GM18511 (cell line): ENCODE results near the gene SPDYE18.
"Not testable (repeated sequence)": the region's sequence is repeated elsewhere in the genome, so short reads cannot be mapped to it uniquely, and the experiment has no call there.

ENCODE experiments used
- ATAC-seq: cut with Tn5 transposase; IDR thresholded peaks from one replicate; pipeline ENCODE4 v1.9.1; 2021; ENCODE audit warnings: mild to moderate bottlenecking, moderate library complexity; ENCODE audit not compliant: unreplicated experiment

Gene SPDYE18

GRCh38 chr7:77062557-77062956, at the start of gene SPDYE18:
SPDYE18 (minus strand) TSS chr7:77062558; CDS start chr7:77060512, 2,046 bp downstream.
- not testable (repeated sequence) for ATAC-seq

GRCh38 chr7:77108362-77108761, 46.0 kb upstream of the SPDYE18 start:
- not testable (repeated sequence) for ATAC-seq

GRCh38 chr7:77107659-77108058, 45.3 kb upstream of the SPDYE18 start:
- ATAC-seq, result not testable (repeated sequence)

- not testable (repeated sequence) for ATAC-seq
Measured at GRCh38 chr7:77105904-77106303, 43.5 kb upstream of the SPDYE18 start.

- ATAC-seq, result not testable (repeated sequence)
Measured at GRCh38 chr7:77102671-77103070, 40.3 kb upstream of the SPDYE18 start.

- not testable (repeated sequence) for ATAC-seq
Measured at GRCh38 chr7:77101187-77101586, 38.8 kb upstream of the SPDYE18 start.

- ATAC-seq, result not testable (repeated sequence)
Measured at GRCh38 chr7:77100501-77100900, 38.1 kb upstream of the SPDYE18 start.

- ATAC-seq, result not testable (repeated sequence)
Measured at GRCh38 chr7:77092301-77092700, 29.9 kb upstream of the SPDYE18 start.

GRCh38 chr7:77082192-77082591, 19.8 kb upstream of the SPDYE18 start:
- not testable (repeated sequence) for ATAC-seq

GRCh38 chr7:77080236-77080635, 17.9 kb upstream of the SPDYE18 start:
- not testable (repeated sequence) for ATAC-seq

GRCh38 chr7:77079624-77080023, 17.3 kb upstream of the SPDYE18 start:
- not testable (repeated sequence) for ATAC-seq

GRCh38 chr7:77079112-77079511, 16.8 kb upstream of the SPDYE18 start:
- not testable (repeated sequence) for ATAC-seq

GRCh38 chr7:77077060-77077459, 14.7 kb upstream of the SPDYE18 start:
- not testable (repeated sequence) for ATAC-seq

- not testable (repeated sequence) for ATAC-seq
Measured at GRCh38 chr7:77074786-77075396, 12.5 kb upstream of the SPDYE18 start.

- not testable (repeated sequence) for ATAC-seq
Measured at GRCh38 chr7:77071108-77071507, 8.8 kb upstream of the SPDYE18 start.

GRCh38 chr7:77065869-77066268, 3.5 kb upstream of the SPDYE18 start:
- ATAC-seq, result not testable (repeated sequence)

- ATAC-seq, result not testable (repeated sequence)
Measured at GRCh38 chr7:77063732-77064131, 1.4 kb upstream of the SPDYE18 start.

GRCh38 chr7:77032261-77032660, 30.1 kb downstream of the SPDYE18 start, which contains the start of gene SPDYE17:
SPDYE17 (minus strand) TSS chr7:77032361; CDS start chr7:77030570, 1,791 bp downstream.
- not testable (repeated sequence) for ATAC-seq

- ATAC-seq, result not testable (repeated sequence)
Measured at GRCh38 chr7:77026349-77026748, 36.0 kb downstream of the SPDYE18 start.

- not testable (repeated sequence) for ATAC-seq
Measured at GRCh38 chr7:77010074-77010680, 52.2 kb downstream of the SPDYE18 start.

GRCh38 chr7:77008000-77008399, 54.4 kb downstream of the SPDYE18 start:
- not testable (repeated sequence) for ATAC-seq
